ENCODE data around the gene MOV10L1. TPM values are rescaled to one million over a fixed set of nuclear protein-coding genes. Genes with fewer than 3 reads are reported as not detected.

MOV10L1 gene
- total RNA-seq, 2 experiments from 2014 or later: not detected

- no peak overlapping the region for H3K27ac ChIP-seq (ENCODE audit: low read depth in 1 of 2, low read length in 2 of 2)
- no peak overlapping the region for H3K4me3 Mint-ChIP-seq
- H3K4me3 ChIP-seq (ENCODE audit: low read length): no peak overlapping the region
- peaks cover 0 to 4% of the 10 kb centered on the region in 2 experiments for H3K9me3 ChIP-seq (ENCODE audit: control insufficient read depth in 1 of 2, insufficient read depth in 1 of 2, low read length in 2 of 2)
- peaks cover 4 to 5% of the 10 kb centered on the region in 2 experiments for H3K27me3 ChIP-seq (ENCODE audit: control insufficient read depth in 1 of 2, insufficient read depth in 2 of 2, low read length in 2 of 2)
- peaks cover 16% of the 10 kb centered on the region for H3K27me3 Mint-ChIP-seq
- no peaks in the 10 kb centered on the region for H3K36me3 Mint-ChIP-seq (ENCODE audit: low read depth)
- no peak for DNase-seq
- intact Hi-C loops (cut with DNase I, micrococcal nuclease): no loop called here
- CTCF ChIA-PET: no interaction called here
- POLR2A ChIA-PET: no interaction called here
- H3K36me3 ChIP-seq (ENCODE audit: insufficient read depth, low read length): no peaks in the 10 kb centered on the region
- TF ChIP-seq, protein P1, sequence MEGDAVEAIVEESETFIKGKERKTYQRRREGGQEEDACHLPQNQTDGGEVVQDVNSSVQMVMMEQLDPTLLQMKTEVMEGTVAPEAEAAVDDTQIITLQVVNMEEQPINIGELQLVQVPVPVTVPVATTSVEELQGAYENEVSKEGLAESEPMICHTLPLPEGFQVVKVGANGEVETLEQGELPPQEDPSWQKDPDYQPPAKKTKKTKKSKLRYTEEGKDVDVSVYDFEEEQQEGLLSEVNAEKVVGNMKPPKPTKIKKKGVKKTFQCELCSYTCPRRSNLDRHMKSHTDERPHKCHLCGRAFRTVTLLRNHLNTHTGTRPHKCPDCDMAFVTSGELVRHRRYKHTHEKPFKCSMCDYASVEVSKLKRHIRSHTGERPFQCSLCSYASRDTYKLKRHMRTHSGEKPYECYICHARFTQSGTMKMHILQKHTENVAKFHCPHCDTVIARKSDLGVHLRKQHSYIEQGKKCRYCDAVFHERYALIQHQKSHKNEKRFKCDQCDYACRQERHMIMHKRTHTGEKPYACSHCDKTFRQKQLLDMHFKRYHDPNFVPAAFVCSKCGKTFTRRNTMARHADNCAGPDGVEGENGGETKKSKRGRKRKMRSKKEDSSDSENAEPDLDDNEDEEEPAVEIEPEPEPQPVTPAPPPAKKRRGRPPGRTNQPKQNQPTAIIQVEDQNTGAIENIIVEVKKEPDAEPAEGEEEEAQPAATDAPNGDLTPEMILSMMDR (IDR thresholded peaks at IDR 0.05): no peak
- H3K4me1 ChIP-seq (ENCODE audit: insufficient read depth, low read length): peaks cover 10% of the 10 kb centered on the region
- H3K4me1 Mint-ChIP-seq (ENCODE audit: low read depth): peaks cover 8% of the 10 kb centered on the region
- no peak overlapping the region for H3K27ac Mint-ChIP-seq
- no peak for ATAC-seq (ENCODE audit: poor library complexity)
- H3K9me3 Mint-ChIP-seq: no peaks in the 10 kb centered on the region
Measured at GRCh38 chr22:50044485-50045118, 45.2 kb upstream of the MOV10L1 start.

DNA sequence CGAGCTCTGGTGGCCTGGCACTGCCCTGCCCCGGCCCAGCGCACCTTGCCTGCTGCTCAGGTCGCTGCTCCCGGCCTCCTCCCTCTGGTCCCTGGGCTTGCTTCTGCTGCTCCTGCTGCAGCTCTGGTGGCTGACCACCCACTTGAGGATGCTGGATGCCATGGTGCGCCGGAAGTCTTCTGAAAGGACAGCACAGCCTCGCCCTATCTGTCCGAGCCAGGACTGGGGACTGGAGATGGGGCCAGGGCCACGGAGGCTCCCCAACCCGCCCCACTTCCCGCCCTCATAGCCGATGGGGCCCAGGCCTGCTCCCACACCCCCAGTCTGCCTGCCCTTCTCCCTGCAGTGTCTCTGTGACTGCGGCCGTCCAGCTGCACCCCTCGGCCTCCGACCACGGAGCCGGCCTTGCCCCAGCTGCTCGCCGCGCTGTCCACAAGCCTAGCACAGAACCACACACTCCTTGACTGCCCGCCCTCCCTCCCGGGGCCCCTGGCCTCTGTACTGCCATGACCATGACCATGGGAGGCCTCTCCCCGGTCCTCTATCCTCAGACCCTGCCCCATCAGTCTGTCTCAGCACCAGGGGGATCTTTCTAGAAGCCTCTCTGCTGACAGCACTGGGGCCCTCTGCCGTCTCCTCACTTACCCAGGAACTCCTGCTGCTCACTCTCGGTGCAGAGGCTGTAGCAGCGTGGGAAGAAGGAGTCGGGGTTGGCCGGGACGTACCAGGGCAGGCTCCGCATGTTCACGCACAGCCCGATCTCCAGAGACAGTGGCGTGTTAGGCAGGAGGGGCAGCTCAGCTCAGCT is 44.4 kb upstream of the MOV10L1 start:
- H3K4me1 ChIP-seq (ENCODE audit: insufficient read depth, low read length): peaks cover 10% of the 10 kb centered on the region
- POLR2A ChIA-PET: no interaction called here
- intact Hi-C loops (cut with DNase I, micrococcal nuclease): no loop called here
- peaks cover 4 to 5% of the 10 kb centered on the region in 2 experiments for H3K27me3 ChIP-seq (ENCODE audit: control insufficient read depth in 1 of 2, insufficient read depth in 2 of 2, low read length in 2 of 2)
- H3K9me3 ChIP-seq (ENCODE audit: control insufficient read depth in 1 of 2, insufficient read depth in 1 of 2, low read length in 2 of 2): no peaks in the 10 kb centered on the region
- CTCF ChIA-PET: interaction anchor here (0.6 kb wide), 1 partner anchor 161 kb away, joined by 3 read pairs; no protein-coding TSS in a partner anchor
- no peak overlapping the region for H3K4me3 Mint-ChIP-seq
- H3K4me3 ChIP-seq (ENCODE audit: low read length): no peak overlapping the region
- TF ChIP-seq, protein P1 (IDR thresholded peaks at IDR 0.05): no peak
- H3K27ac Mint-ChIP-seq: no peak overlapping the region
- H3K36me3 ChIP-seq (ENCODE audit: insufficient read depth, low read length): no peaks in the 10 kb centered on the region
- no peaks in the 10 kb centered on the region for H3K36me3 Mint-ChIP-seq (ENCODE audit: low read depth)
- H3K27me3 Mint-ChIP-seq: peaks cover 16% of the 10 kb centered on the region
- no peaks in the 10 kb centered on the region for H3K9me3 Mint-ChIP-seq
- peaks cover 8% of the 10 kb centered on the region for H3K4me1 Mint-ChIP-seq (ENCODE audit: low read depth)
- ATAC-seq (ENCODE audit: poor library complexity): no peak
- H3K27ac ChIP-seq (ENCODE audit: low read depth in 1 of 2, low read length in 2 of 2): no peak overlapping the region
- no peak for DNase-seq

DNA sequence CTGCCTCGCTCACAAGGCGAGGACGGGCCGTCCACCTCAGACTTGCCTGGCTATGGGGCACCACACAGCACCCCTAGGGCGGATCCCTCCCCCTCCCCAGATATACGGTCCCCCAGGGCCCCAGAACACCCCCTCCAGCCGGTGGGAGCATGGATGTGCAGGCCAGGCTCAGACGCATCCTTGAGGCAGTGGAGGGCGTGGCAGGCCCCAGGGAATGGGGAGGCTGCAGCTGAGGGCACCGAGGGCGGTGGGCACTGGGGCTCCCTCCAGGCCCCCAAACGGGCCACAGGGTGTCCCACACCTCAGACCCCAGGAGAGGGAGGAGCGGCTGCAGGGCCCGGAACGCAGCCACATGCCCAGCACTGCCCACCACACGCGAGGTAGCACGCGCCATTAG is 43.8 kb upstream of the MOV10L1 start:
- H3K27ac ChIP-seq (ENCODE audit: low read depth in 1 of 2, low read length in 2 of 2): no peak overlapping the region
- ATAC-seq (ENCODE audit: poor library complexity) (no peak), DNase-seq (no peak)
- no peak overlapping the region for H3K27ac Mint-ChIP-seq
- POLR2A ChIA-PET: no interaction called here
- peaks cover 8% of the 10 kb centered on the region for H3K4me1 Mint-ChIP-seq (ENCODE audit: low read depth)
- intact Hi-C loops (cut with DNase I, micrococcal nuclease): no loop called here
- H3K36me3 ChIP-seq (ENCODE audit: insufficient read depth, low read length): no peaks in the 10 kb centered on the region
- peaks cover 21% of the 10 kb centered on the region for H3K27me3 Mint-ChIP-seq
- H3K9me3 Mint-ChIP-seq: no peaks in the 10 kb centered on the region
- H3K27me3 ChIP-seq (ENCODE audit: control insufficient read depth in 1 of 2, insufficient read depth in 2 of 2, low read length in 2 of 2): peaks cover 4 to 5% of the 10 kb centered on the region in 2 experiments
- TF ChIP-seq, protein P1 (IDR thresholded peaks at IDR 0.05): no peak
- no peak overlapping the region for H3K4me3 Mint-ChIP-seq
- no peaks in the 10 kb centered on the region for H3K9me3 ChIP-seq (ENCODE audit: control insufficient read depth in 1 of 2, insufficient read depth in 1 of 2, low read length in 2 of 2)
- H3K4me1 ChIP-seq (ENCODE audit: insufficient read depth, low read length): peaks cover 10% of the 10 kb centered on the region
- no peaks in the 10 kb centered on the region for H3K36me3 Mint-ChIP-seq (ENCODE audit: low read depth)
- no peak overlapping the region for H3K4me3 ChIP-seq (ENCODE audit: low read length)
- CTCF ChIA-PET: interaction anchor here (0.6 kb wide), 1 partner anchor 160 kb away, joined by 3 read pairs; no protein-coding TSS in a partner anchor
